HCT116 (cell line): ENCODE data around the gene ZBTB38. TPM values are rescaled to one million over a fixed set of nuclear protein-coding genes. Genes with fewer than 3 reads are reported as not detected.

Experiments used
- ATAC-seq: fragments of 200-7000 bp; cut with Tn5 transposase; 2 replicates; pipeline ENCODE4 v1.9.1; 2020; ENCODE audit warnings: mild to moderate bottlenecking, moderate library complexity
- BruUV-seq: library from RNA; stranded (reverse); fragments of 400-500 nt; replicated peaks from 2 replicates; lab custom pipeline; 2021; lab: Mats Ljungman, UMichigan
- CTCF ChIA-PET: fragments of 300-600 bp; sonication (Branson Sonifier 250); formaldehyde crosslinking; loops from one replicate; lab custom pipeline; 2021; ENCODE audit warnings: antibody characterized with exemption; lab: Charles Lee
- POLR2A ChIA-PET: fragments of 300-600, 350-600 bp; sonication (Branson Sonifier 250); formaldehyde crosslinking; loops from one replicate; lab custom pipeline; 2021; ENCODE audit warnings: antibody characterized with exemption; lab: Charles Lee
- RAD21 ChIA-PET, 2 experiments: fragments of 300-600 bp; sonication (Branson Sonifier 250); formaldehyde crosslinking; loops; one replicate each; lab custom pipeline; 2023; ENCODE audit warnings: low total read pairs in 2 of 2; ENCODE audit not compliant: uncharacterized antibody in 2 of 2, unreplicated experiment in 2 of 2, low non-redundant PET in 1 of 2; lab: Charles Lee
- DNase-seq: peaks from one replicate; pipeline ENCODE4 v3.0.0-alpha.2; 2010; ENCODE audit warnings: low read depth, low spot score
- H2AFZ ChIP-seq: fragments of 200-600 bp; shearing (Covaris generic), sonication (generic); 2 replicates; pipeline ENCODE4 v1.6.1; 2017; ENCODE audit warnings: low read depth, mixed run types, mixed read lengths, antibody characterized with exemption, low read length; ENCODE audit not compliant: poor library complexity, severe bottlenecking
- H3K27ac ChIP-seq: 2 replicates; pipeline ENCODE4 v1.5.1; 2012; ENCODE audit warnings: low read depth, low read length
- H3K27me3 ChIP-seq: fragments of 200-600 bp; sonication (generic); 2 replicates; pipeline ENCODE4 v1.6.1; 2016; ENCODE audit warnings: mixed run types, low read length, mixed read lengths; ENCODE audit not compliant: insufficient read depth
- H3K36me3 ChIP-seq, 2 experiments: fragments of 200-500 bp in 1 of 2; fragments of 200-600 bp in 1 of 2; sonication (Bioruptor generic) in 1 of 2; sonication (generic) in 1 of 2; 2 replicates each; pipeline versions ENCODE4 v1.5.1 to v1.6.1; 2014 to 2016; ENCODE audit warnings: low read length in 2 of 2, inconsistent platforms in 1 of 2, mixed read lengths in 1 of 2, mixed run types in 1 of 2; ENCODE audit not compliant: insufficient read depth in 2 of 2, control insufficient read depth in 1 of 2
- H3K4me1 ChIP-seq, 2 experiments: fragments of 200-600 bp in 1 of 2; sonication (generic) in 1 of 2; 2 replicates each; pipeline versions ENCODE4 v1.5.1 to v1.6.1; 2012 to 2017; ENCODE audit warnings: low read length in 2 of 2, inconsistent platforms in 1 of 2, mild to moderate bottlenecking in 1 of 2, mixed read lengths in 1 of 2, mixed run types in 1 of 2, moderate library complexity in 1 of 2; ENCODE audit not compliant: insufficient read depth in 2 of 2, control insufficient read depth in 1 of 2
- H3K4me2 ChIP-seq: fragments of 200-600 bp; sonication (generic); 2 replicates; pipeline ENCODE4 v1.6.1; 2017; ENCODE audit warnings: mixed run types, low read length, mixed read lengths
- H3K4me3 ChIP-seq, 2 experiments: fragments of 200-600 bp in 1 of 2; sonication (generic) in 1 of 2; replicated peaks in 1 of 2; 2 replicates each; pipeline ENCODE4 v1.5.1; 2011 to 2016; ENCODE audit warnings: low read length in 2 of 2, control low read depth in 1 of 2, low read depth in 1 of 2, mild to moderate bottlenecking in 1 of 2, mixed read lengths in 1 of 2, mixed run types in 1 of 2
- H3K79me2 ChIP-seq: fragments of 200-600 bp; sonication (generic); 2 replicates; pipeline ENCODE4 v1.6.1; 2017; ENCODE audit warnings: mild to moderate bottlenecking, mixed run types, low read length, moderate library complexity, mixed read lengths; ENCODE audit not compliant: insufficient read depth
- H3K9ac ChIP-seq: fragments of 200-600 bp; sonication (generic); 2 replicates; pipeline ENCODE4 v1.6.1; 2016; ENCODE audit warnings: low read length, mixed read lengths
- H3K9me2 ChIP-seq: fragments of 200-600 bp; sonication (generic), shearing (Covaris generic); 2 replicates; pipeline ENCODE4 v1.6.1; 2017; ENCODE audit warnings: mixed run types, mild to moderate bottlenecking, moderate library complexity; ENCODE audit not compliant: insufficient read depth
- H3K9me3 ChIP-seq, 2 experiments: fragments of 200-500 bp in 1 of 2; fragments of 200-600 bp in 1 of 2; sonication (Bioruptor generic) in 1 of 2; sonication (generic) in 1 of 2; 2 replicates each; pipeline ENCODE4 v1.6.1; 2014 to 2017; ENCODE audit warnings: low read length in 2 of 2, mixed read lengths in 2 of 2, inconsistent platforms in 1 of 2, low read depth in 1 of 2, mild to moderate bottlenecking in 1 of 2, mixed run types in 1 of 2, moderate library complexity in 1 of 2; ENCODE audit not compliant: control insufficient read depth in 1 of 2, insufficient read depth in 1 of 2
- H4K20me1 ChIP-seq: fragments of 200-600 bp; sonication (generic), shearing (Covaris generic); 2 replicates; pipeline ENCODE4 v1.6.1; 2017; ENCODE audit warnings: mixed run types, mild to moderate bottlenecking, moderate library complexity; ENCODE audit not compliant: insufficient read depth
- ATF3 ChIP-seq: IDR thresholded peaks from 2 replicates; pipeline ENCODE4 v1.6.1; 2012
- CBX3 ChIP-seq: IDR thresholded peaks from 2 replicates; pipeline ENCODE4 v1.6.1; 2012; ENCODE audit warnings: low read depth
- CEBPB ChIP-seq: IDR thresholded peaks from 2 replicates; pipeline ENCODE4 v1.6.1; 2012; ENCODE audit warnings: low read depth
- CTCF ChIP-seq, 3 experiments: fragments of 200-600 bp in 1 of 3; sonication (generic) in 1 of 3; IDR thresholded peaks in 2 of 3; conservative IDR thresholded peaks in 1 of 3; 2 replicates each; pipeline ENCODE4 v1.5.1; 2012 to 2017; ENCODE audit warnings: low read depth in 2 of 3, low read length in 2 of 3, antibody characterized with exemption in 1 of 3, borderline replicate concordance in 1 of 3, control low read depth in 1 of 3, mild to moderate bottlenecking in 1 of 3, mixed read lengths in 1 of 3, mixed run types in 1 of 3, moderate library complexity in 1 of 3; ENCODE audit not compliant: insufficient read depth in 1 of 3
- EGR1 ChIP-seq: IDR thresholded peaks from 2 replicates; pipeline ENCODE4 v1.6.1; 2012; ENCODE audit warnings: low read depth
- ELF1 ChIP-seq: IDR thresholded peaks from 2 replicates; pipeline ENCODE4 v1.6.1; 2012; ENCODE audit warnings: low read depth, borderline replicate concordance
- EZH2 ChIP-seq: fragments of 200-600 bp; sonication (generic); IDR thresholded peaks from 2 replicates; pipeline ENCODE4 v1.6.1; 2017; ENCODE audit warnings: antibody characterized with exemption, mixed run types
- EZH2phosphoT487 ChIP-seq: fragments of 200-600 bp; IDR thresholded peaks from 2 replicates; pipeline ENCODE4 v1.6.1; 2018; ENCODE audit warnings: antibody characterized with exemption, borderline replicate concordance
- FOSL1 ChIP-seq: IDR thresholded peaks from 2 replicates; pipeline ENCODE4 v1.6.1; 2012; ENCODE audit warnings: low read depth
- JUND ChIP-seq: IDR thresholded peaks from 2 replicates; pipeline ENCODE4 v1.6.1; 2012
- POLR2A ChIP-seq: IDR thresholded peaks from 2 replicates; pipeline ENCODE4 v1.7.0; 2011; ENCODE audit warnings: borderline replicate concordance; ENCODE audit not compliant: insufficient read depth, insufficient read length; ENCODE audit errors: extremely low read depth
- POLR2AphosphoS5 ChIP-seq: IDR thresholded peaks from 2 replicates; pipeline ENCODE4 v1.6.1; 2011; ENCODE audit warnings: mild to moderate bottlenecking, low read depth, low read length, moderate library complexity
- RAD21 ChIP-seq: IDR thresholded peaks from 2 replicates; pipeline ENCODE4 v1.6.1; 2012; ENCODE audit warnings: low read depth, mild to moderate bottlenecking
- SIN3A ChIP-seq: IDR thresholded peaks from 2 replicates; pipeline ENCODE4 v1.6.1; 2012; ENCODE audit warnings: low read depth
- TCF7L2 ChIP-seq: IDR thresholded peaks from 2 replicates; pipeline ENCODE4 v1.7.0; 2011; ENCODE audit warnings: borderline replicate concordance, inconsistent platforms; ENCODE audit not compliant: insufficient read depth, insufficient read length; ENCODE audit errors: extremely low read depth
- YY1 ChIP-seq: IDR thresholded peaks from 2 replicates; pipeline ENCODE4 v1.6.1; 2011; ENCODE audit warnings: low read length, low read depth, moderate library complexity, mild to moderate bottlenecking; ENCODE audit not compliant: insufficient replicate concordance; ENCODE audit errors: extremely low read depth
- ZNF274 ChIP-seq: fragments of 200-500 bp; sonication (Bioruptor generic); IDR thresholded peaks from 2 replicates; pipeline ENCODE4 v1.6.1; 2014; ENCODE audit warnings: mild to moderate bottlenecking, low read depth, low read length, inconsistent platforms
- intact Hi-C: fragments of 100-400 bp; cut with micrococcal nuclease; formaldehyde crosslinking; loops from 2 replicates; pipeline ENCODE4 v1.10.0; 2022
- total RNA-seq: library from RNA; stranded (reverse); gene quantifications from one replicate; pipeline ENCODE4 v1.2.1, GENCODE V29; 2021; ENCODE audit not compliant: unreplicated experiment
- TF ChIP-seq, protein P1 (sequence below): IDR thresholded peaks from 2 replicates; pipeline ENCODE4 v1.6.1; 2012; ENCODE audit warnings: low read depth
- TF ChIP-seq, protein P2 (sequence below): IDR thresholded peaks from 2 replicates; pipeline ENCODE4 v1.6.1; 2011; ENCODE audit warnings: mild to moderate bottlenecking, low read length, moderate library complexity; ENCODE audit not compliant: insufficient replicate concordance; ENCODE audit errors: extremely low read depth
- TF ChIP-seq, protein P3 (sequence below): IDR thresholded peaks from 2 replicates; pipeline ENCODE4 v1.6.1; 2012

ZBTB38 gene
- total RNA-seq, 1 experiment from 2014 or later, result 33.5 TPM

GRCh38 chr3:141384157-141384556 lies 15.9 kb downstream of the ZBTB38 start:
- ChIA-PET POLR2A (interaction anchor here (1.6 kb wide), 1 partner anchor 17 kb away, joined by 3 read pairs; no protein-coding TSS in a partner anchor), CTCF (no interaction called here), RAD21 (no interaction called here)
- intact Hi-C loops, result no loop called here
- Histone ChIP-seq H2AFZ (no peak overlapping the region), H3K9me3 (no peaks in the 10 kb centered on the region), H3K4me3 (no peak overlapping the region), H3K4me2 (no peak overlapping the region), H3K27ac (no peak overlapping the region), H3K4me1 (no peaks in the 10 kb centered on the region), H3K79me2 (no peaks in the 10 kb centered on the region), H4K20me1 (no peaks in the 10 kb centered on the region), H3K36me3 (no peaks in the 10 kb centered on the region; a peak in 1 of 4 replicates), H3K9ac (no peak overlapping the region), H3K27me3 (no peaks in the 10 kb centered on the region), H3K9me2 (no peaks in the 10 kb centered on the region)
- BruUV-seq, result no TSS peak
- no peak for ATAC-seq
- no peak for TF ChIP-seq ZNF274
- TF ChIP-seq, protein P1, sequence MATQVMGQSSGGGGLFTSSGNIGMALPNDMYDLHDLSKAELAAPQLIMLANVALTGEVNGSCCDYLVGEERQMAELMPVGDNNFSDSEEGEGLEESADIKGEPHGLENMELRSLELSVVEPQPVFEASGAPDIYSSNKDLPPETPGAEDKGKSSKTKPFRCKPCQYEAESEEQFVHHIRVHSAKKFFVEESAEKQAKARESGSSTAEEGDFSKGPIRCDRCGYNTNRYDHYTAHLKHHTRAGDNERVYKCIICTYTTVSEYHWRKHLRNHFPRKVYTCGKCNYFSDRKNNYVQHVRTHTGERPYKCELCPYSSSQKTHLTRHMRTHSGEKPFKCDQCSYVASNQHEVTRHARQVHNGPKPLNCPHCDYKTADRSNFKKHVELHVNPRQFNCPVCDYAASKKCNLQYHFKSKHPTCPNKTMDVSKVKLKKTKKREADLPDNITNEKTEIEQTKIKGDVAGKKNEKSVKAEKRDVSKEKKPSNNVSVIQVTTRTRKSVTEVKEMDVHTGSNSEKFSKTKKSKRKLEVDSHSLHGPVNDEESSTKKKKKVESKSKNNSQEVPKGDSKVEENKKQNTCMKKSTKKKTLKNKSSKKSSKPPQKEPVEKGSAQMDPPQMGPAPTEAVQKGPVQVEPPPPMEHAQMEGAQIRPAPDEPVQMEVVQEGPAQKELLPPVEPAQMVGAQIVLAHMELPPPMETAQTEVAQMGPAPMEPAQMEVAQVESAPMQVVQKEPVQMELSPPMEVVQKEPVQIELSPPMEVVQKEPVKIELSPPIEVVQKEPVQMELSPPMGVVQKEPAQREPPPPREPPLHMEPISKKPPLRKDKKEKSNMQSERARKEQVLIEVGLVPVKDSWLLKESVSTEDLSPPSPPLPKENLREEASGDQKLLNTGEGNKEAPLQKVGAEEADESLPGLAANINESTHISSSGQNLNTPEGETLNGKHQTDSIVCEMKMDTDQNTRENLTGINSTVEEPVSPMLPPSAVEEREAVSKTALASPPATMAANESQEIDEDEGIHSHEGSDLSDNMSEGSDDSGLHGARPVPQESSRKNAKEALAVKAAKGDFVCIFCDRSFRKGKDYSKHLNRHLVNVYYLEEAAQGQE, result no peak
- TF ChIP-seq, protein P2, sequence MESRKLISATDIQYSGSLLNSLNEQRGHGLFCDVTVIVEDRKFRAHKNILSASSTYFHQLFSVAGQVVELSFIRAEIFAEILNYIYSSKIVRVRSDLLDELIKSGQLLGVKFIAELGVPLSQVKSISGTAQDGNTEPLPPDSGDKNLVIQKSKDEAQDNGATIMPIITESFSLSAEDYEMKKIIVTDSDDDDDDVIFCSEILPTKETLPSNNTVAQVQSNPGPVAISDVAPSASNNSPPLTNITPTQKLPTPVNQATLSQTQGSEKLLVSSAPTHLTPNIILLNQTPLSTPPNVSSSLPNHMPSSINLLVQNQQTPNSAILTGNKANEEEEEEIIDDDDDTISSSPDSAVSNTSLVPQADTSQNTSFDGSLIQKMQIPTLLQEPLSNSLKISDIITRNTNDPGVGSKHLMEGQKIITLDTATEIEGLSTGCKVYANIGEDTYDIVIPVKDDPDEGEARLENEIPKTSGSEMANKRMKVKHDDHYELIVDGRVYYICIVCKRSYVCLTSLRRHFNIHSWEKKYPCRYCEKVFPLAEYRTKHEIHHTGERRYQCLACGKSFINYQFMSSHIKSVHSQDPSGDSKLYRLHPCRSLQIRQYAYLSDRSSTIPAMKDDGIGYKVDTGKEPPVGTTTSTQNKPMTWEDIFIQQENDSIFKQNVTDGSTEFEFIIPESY, result no peak
- TF ChIP-seq CEBPB, result no peak
- TF ChIP-seq POLR2AphosphoS5, result no peak
- TF ChIP-seq, protein P3, sequence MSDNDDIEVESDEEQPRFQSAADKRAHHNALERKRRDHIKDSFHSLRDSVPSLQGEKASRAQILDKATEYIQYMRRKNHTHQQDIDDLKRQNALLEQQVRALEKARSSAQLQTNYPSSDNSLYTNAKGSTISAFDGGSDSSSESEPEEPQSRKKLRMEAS, result no peak
- TF ChIP-seq JUND, result no peak
- TF ChIP-seq POLR2A, result no peak
- no peak for TF ChIP-seq EGR1
- no peak for TF ChIP-seq CTCF (IDR thresholded peaks at IDR 0.05 in 2 of 3, conservative IDR thresholded peaks at IDR 0.05 in 1 of 3; ENCODE audit: borderline replicate concordance in 1 of 3, insufficient read depth in 1 of 3, low read depth in 2 of 3, low read length in 2 of 3)
- no peak for TF ChIP-seq FOSL1
- TF ChIP-seq ATF3, result no peak
- no peak for TF ChIP-seq CBX3
- TF ChIP-seq YY1, result no peak
- no peak for TF ChIP-seq RAD21
- no peak for TF ChIP-seq EZH2
- no peak for TF ChIP-seq TCF7L2
- TF ChIP-seq EZH2phosphoT487, result no peak
- TF ChIP-seq SIN3A, result no peak
- no peak for TF ChIP-seq ELF1
- no peak for DNase-seq
